NK-92 (cell line): ENCODE data around the gene SYT14.
"Not testable (repeated sequence)": the region's sequence is repeated elsewhere in the genome, so short reads cannot be mapped to it uniquely, and the experiment has no call there.

ENCODE experiments used
- DNase-seq: peaks from one replicate; lab custom pipeline; 2025; ENCODE audit not compliant: unreplicated experiment; lab: John Stamatoyannopoulos, UW

Gene SYT14

DNA sequence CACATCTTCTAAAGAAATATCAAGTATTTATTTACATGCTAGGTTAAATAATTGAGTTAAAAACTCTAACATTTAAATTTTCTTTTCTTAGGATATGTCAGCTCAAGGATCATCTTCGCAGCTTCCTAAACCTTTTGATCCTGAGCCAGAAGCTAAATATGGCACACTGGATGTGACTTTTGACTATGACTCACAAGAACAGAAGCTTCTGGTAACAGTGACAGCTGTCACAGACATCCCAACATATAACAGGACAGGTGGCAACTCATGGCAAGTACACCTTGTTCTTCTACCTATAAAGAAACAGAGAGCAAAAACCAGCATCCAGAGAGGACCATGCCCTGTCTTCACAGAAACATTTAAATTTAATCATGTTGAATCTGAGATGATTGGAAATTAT, 161.9 kb downstream of the SYT14 start:
- DNase-seq = no peak

DNA sequence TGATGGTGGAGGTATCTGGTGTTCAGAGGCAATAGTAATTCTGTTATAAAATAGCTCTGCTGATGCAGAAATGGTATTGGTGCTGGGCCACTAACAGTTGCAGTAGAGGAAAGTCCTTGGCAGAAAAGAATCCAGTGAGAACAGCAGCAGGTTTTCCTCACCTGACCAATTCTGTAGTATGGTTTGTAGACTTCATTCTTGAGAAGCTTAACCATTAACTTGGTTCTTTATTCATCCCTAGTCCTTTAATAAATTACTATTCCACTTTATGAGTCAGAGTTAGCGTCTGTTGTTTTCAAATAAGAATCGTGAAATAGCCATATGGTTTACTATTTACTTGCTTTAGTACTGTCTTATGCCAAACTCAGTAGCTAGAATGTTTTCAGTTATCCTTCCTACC, 166.1 kb downstream of the SYT14 start:
- no peak for DNase-seq

DNA sequence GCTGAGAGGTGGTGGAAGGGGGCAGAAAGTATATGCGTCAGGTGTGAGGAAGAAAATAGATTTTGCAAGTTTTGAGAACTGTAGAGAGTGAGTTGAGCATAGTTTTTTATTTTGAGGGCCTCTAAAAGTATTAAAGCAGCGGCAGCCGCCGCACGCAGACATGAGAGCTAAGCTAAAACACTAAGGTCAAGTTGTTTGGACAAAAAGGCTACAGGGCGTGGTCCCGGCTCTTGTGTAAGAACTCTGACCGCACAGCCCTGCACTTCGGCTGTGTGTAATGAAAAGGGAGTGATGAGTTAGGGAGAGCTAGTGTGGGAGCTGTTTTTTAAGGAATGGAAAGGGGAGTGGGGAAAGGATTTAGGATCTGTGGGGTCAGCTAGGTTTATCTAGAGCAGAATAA, 174.9 kb downstream of the SYT14 start:
- DNase-seq = not testable (repeated sequence)

DNA sequence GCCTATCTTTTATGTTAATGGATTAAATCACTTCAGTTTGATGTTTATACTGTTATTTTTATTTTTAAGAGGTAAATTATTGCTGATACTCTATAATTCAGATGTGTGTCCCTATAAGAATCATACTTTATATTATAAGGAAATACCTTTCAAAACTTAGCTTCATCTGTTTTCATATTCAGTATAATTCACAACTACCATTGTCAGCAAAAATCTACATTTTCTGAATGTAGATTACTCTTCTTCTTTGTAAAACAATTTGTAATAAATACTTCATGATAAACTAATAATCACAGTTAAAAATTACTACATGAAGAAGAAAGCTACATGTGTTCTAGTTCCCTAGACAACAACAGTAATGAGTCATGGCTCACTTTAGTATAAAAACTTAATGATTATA, 179.2 kb downstream of the SYT14 start:
- no peak for DNase-seq

DNA sequence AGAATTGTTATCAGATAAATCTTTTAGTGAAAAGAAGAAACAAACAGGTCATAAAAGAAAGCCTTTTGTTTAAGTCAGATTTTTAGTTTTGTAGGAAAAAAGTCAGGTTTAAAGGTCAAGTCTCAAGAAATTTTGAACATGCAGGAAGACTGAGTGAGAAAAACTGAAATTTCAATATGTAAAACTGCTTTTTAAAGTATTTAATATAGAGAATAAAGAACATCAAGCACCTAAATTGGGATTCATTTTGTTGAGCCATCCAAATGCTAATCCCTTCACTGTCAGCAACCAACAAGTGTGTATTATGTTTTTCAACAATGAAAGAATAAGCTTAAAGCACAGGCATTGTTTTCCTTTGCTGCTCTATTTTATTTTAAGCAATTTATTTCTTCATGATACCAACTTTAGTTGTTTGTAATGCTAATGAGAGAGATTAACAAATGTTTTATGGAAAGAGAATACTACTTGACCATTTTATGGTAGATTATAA, 179.7 kb downstream of the SYT14 start:
- no peak for DNase-seq

DNA sequence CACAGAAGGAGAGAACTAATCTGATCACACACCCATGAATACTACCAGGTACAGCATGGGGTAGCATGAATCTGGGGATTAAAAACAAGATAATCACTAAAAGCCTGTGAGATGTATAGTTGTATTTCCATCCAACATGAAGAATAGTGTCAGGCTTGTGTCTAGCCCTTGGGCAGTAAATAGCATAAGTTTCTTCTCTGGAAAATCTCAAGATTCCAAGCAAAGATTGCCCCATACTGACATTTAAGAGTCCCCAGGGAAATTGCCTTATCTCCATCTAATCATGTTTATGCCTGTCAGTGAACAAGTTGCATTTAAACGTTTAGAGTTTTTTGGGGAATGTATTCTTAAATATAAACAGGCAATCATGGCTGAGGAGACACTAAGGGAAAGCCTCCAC, 185.4 kb downstream of the SYT14 start:
- DNase-seq = no peak

DNA sequence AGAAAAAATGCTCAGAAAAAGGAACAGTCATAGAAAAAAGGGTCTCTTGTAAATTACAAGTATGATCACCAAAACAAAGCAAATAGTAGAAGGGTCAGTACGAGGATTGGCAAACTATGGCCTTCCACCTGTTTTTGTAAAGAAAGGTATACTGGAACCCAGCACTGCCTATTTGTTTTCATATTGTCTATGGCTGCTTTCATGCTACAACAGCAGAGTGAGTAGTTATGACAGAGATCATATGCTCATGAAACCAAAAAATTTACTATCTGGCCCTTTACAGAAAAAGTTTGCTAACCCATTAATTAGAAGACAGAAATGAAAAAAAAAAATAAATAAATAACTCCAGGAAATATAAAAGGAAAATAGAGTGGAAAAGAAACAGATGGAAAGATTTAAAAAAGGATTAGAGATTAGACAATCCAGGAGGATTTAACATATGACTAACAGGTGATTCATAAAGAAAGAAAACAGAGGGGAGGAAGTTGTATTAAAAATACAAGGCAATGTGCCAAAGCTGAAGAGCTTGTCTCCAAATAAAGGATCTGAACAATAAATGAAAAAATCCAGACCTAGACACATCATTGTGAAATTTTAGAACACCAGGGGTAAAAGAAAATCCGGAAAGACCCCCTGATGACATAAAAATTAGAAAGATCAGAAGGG, 186.0 kb downstream of the SYT14 start:
- DNase-seq = no peak

DNA sequence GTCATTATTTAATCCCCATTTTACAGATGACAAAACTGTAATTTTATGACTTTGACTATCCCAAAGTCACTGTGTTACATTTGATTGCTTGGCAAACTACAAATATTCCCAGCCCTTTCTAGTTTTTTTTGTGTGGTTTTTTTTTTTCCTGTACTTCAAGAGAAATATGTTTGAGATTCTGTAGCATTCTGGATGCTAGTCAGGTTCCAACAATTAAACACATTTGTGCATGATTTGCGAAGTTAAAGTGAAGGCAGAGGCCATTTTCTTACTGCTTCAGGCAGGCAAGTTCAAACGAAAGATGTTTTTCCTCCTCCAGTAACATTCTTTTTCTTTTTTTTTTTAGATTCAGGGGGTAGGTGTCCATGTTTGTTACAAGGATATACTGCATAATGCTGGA, 186.7 kb downstream of the SYT14 start:
- no peak for DNase-seq

DNA sequence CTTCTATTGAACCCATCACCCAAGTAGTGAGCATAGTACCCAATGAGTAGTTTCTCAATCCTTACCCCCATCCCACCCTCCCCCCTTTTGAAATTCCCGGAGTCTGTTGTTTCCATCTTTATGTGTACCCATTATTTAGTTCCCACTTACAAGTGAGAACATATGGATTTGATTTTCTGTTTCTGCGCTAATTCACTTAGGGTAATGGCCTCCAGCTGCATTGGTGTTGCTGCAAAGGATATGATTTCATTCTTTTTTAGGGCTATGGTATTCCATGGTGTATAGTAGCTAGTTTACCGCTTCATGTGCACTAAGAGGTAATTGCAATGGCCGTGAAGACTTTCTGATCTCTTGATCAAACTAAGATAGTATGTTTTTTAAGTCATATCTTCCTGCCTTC, 187.1 kb downstream of the SYT14 start:
- DNase-seq = no peak

DNA sequence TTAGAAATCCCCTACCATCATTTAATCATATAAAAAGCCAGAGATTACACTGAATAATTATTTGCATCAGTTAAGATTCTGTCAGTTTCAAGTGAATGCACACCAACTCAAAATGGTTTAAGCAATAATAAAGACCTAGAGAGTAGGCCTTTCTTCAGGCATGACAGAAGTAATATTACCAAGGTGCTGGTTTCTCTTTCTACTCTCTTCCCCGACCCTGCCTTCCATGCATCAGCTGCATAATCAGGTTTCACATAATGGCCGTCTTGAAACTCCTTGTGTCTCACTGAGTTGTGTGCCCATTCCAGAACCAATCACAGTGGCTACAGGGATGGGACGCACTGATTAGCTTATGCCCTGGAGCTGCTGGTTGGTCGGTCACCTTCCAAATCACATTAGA, 191.1 kb downstream of the SYT14 start:
- DNase-seq = no peak

DNA sequence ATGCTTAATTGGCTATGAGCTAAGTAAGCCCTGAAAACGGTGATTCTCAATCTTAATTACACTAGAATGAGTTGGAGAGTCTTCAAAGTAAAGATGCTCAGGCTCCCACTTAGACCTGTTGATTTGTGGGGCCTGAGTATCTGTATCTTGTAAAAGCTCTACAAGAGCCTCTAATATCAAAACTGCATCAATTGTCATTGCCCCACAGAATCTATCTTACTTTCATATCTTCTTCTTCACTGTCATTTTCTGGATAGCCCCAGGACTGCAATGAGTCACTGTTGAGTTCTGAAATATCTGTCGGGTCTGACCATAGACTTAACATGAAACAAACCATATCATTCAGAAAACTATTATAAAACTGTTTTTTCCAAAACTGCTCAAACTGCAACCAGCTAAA, 191.7 kb downstream of the SYT14 start:
- no peak for DNase-seq

DNA sequence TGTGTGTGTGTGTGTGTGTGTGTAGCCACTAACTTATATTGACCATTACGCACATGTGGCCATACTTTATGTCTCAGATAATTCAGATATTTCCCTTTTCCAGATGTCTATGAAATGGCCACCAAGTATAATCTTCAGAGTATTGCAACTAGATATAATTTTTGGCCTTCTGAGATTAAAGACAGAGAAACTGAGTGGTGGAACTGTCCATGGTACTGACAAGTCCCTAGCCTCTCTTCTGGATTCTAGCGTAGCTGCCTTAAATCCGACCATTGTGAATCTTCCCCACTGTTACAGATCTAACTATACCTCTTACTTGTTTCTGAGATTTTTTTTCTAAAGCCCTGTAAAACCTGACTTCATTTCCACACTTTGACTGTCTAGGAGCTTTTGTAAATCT, 194.6 kb downstream of the SYT14 start:
- DNase-seq = no peak

DNA sequence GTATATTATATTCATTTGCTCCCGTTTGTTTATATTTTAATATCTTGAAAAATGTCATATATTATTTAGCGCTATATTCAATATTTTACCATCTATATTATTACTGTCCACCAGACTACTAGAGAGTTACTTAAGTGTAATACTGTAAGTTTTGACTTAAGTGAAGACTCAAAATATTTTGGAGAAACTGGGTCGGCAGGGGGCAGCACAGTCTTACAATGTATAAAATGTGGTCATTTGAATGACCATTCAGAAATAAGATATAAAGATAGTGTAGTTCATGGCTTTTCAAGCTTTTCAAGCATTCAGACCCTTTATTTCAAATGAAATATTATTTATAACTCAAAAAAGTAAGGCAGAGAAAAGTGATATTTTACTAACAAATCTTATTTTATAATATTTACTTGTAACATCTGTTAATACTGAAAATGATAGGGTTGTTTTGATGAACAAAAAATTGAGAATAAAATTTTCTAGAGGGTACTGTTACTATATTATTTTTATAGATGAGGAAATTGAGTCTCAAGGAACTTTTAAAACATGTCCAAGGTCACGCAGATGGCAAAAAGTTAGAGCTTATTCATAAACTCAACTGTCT, 205.5 kb downstream of the SYT14 start:
- DNase-seq = no peak

DNA sequence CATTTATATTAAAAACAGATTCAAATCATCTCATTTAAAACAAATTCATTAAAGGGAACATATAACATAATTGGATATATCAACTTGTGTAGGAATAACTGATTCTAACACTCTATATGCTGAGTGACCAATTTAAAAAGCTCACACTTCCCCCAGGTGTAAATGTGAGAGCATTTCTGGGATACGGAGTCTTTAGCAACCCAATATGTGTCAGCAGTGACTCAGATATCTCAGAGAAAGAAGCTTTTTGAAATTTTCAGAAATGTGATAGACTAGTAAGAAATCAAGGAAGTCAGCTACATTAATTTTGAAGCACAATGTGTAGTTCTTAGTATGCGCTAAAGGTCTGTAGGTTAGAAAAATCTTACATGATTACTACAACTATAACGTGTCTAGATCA, 206.7 kb downstream of the SYT14 start:
- no peak for DNase-seq

DNA sequence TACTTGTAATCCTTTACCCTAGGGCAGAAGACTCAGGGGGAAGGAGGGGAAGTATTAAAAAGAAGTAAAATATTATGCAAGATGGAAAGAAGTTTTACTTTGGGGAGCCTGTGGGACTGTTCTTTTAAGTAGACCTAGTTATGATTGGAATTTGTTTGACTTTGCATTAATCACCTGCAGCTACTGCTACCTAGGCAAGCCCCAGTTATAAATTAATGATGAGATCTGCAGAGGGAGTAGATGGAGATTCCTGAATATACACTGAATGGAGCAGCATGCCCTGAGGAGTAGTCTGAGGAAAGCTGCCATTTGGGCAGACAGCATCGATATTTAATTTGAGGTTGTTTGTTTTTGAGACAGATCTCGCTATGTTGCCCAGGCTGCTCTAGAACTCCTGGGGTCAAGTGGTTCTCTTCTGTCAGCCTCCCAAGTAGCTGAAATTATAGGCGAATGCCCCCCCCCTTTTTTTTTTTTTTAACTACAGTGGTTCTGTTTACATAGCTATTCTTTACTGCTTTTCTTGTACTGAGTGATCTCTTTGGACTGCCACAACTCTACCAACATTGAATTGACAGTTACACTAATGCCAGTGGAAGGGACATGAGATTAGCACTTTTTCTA, 213.1 kb downstream of the SYT14 start:
- DNase-seq = no peak

DNA sequence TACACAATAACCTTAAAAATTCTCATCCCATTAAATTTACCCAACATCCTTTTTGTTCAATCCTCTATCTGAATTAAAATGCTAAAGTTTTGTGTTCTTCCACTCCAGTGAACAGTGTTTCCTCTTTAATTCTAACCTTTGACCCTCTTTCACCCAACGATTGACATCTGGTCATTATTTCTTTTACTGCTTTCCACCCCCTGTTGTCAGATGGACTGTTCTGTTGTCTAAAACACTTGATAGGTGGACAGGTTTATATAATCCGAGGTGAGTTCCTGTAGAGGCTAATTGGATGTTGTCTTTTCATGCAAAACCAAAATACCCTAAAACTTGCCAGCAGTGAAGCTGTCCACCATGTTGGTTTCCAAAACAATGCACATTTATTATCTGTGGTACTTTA, 221.2 kb downstream of the SYT14 start:
- DNase-seq = no peak

DNA sequence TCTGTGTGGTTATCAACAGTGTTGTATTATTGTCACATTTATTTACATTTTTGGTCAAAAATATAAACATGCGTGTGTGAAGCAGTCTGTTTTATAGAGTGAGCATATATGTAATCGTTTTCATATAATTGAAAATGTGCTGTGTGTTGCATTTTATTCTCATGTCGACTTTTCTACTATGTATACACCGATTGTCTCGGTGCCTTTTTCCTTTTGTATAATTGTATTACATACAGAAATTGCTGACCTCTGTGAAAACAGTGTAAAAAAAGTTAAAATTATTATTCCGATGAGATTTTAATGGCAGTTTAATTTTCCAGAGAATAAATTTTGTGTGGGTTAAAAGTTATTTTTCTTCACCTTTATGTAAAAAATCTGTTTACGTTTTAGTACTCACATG, 232.2 kb downstream of the SYT14 start:
- DNase-seq = no peak

DNA sequence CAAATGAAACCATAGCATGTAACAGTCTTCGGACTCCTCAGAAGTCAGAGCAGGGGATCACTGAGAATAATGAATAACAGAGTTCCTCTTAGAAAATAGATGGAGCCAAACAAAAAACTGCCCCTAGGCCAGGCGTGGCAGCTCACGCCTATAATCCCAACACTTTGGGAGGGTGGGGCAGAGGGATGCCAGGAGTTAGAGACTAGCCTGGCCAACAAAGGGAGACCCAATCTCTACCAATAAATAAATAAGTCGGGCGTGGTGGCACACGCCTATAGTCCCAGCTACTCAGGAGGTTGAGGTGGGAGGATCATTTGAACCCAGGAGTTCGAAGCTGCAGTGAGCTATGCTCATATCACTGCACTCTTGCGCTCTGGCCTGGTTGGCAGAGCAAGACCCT, 236.1 kb downstream of the SYT14 start:
- no peak for DNase-seq

DNA sequence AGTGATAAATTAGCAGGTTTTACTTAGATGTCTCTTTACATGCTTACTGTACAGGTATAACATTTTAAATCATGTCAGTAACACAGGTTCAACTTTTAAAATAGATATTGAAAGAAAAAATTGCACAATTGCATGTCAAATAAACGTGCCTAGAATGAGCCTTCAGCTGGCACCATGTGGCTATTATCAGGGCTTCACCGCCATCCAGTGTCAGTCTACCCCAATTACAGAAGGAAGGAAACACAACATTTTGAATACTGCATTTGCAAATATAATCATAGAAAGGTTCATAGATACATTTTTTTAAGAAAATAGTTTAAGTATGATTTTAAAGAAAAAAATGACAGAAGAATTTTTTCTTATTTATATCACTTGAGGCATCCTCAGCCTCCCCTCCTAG, 247.0 kb downstream of the SYT14 start:
- DNase-seq = no peak

DNA sequence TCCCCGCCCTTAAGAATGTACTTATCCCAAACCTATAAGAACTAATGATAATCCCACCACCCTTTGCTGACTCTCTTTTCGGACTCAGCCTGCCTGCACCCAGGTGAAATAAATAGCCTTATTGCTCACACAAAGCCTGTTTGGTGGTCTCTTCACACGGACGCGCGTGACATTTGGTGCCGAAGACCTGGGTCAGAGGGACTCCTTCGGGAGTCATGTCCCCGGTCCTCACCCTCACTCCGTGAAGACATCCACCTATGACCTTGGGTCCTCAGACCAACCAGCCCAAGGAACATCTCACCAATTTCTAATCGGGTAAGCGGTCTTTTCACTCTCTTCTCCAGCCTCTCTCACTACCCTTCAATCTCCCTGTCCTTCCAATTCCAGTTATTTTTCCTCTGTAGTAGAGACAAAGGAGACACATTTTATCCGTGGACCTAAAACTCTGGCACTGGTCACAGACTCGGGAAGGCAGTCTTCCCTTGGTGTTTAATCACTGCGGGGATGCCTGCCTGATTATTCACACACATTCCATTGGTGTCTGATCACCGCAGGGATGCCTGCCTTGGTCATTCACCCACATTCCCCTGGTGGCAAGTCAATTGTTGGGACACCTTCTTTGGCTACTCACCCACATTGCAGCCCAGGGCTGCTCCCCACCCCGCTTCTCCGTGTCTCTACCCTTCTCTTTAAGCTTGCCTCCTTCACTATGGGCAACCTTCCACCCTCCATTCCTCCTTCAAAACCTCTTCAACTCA, 250.0 kb downstream of the SYT14 start:
- not testable (repeated sequence) for DNase-seq

DNA sequence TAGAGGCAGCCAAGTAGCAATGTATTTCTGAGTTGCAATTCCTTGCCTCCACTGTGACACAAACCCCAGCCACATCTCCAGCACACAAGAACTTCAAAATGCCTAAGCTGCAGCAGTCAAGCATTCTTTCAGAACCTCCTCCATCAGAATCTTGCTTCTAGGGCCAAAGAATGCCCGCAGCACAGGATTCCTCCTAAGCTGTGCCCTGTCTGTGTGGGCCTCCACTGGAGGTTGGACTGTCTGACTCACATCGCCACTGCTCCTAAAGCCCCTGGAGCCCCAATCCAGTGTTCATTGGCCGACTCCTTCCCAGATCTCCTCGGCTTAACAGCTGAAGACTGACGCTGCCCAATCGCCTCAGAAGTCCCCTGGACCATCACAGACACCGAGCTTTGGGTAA, 251.4 kb downstream of the SYT14 start:
- no peak for DNase-seq

DNA sequence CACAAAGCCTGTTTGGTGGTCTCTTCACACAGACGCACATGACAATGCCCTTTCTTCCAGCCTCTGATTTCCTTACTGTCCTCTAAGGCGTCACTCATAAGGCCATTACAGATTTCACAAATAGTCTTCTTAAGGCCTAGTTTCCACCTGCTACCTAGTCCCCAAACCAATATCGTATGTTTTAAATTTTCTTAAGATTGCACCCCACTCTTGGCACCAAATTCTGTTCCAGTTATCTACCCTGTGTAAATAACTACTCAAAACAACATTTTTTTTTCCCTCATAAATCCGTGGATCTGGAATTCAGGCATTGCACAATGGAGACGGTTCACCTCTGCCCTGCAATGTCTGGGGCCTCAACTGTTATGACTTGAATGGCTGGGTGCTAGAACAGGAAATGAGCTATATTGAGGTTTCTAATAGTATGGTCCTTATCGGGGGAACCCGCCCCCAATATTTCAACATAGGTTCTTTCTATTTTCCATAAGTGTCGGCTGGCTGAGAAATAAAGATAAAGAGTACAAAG, 257.7 kb downstream of the SYT14 start:
- DNase-seq = no peak
